GM13976 (cell line): ENCODE measurements around the gene DRD2.

Experiments used
- DNase-seq: peaks from one replicate; pipeline ENCODE4 v3.0.0; 2012; ENCODE audit warnings: low spot score
- in situ Hi-C: fragments of 300-500 bp; cut with MboI; formaldehyde crosslinking; loops from one replicate; pipeline ENCODE4 v1.12.0; 2022; ENCODE audit warnings: low sequenced_read_pairs, mixed read lengths, inconsistent platforms; ENCODE audit not compliant: unreplicated experiment
- TF ChIP-seq, protein P1 (sequence below): IDR thresholded peaks from 2 replicates; pipeline ENCODE4 v1.5.1; 2012; ENCODE audit warnings: borderline replicate concordance, mild to moderate bottlenecking; ENCODE audit not compliant: insufficient read depth; ENCODE audit errors: extremely low read depth, missing control alignments, control extremely low read depth

Gene DRD2

DNA sequence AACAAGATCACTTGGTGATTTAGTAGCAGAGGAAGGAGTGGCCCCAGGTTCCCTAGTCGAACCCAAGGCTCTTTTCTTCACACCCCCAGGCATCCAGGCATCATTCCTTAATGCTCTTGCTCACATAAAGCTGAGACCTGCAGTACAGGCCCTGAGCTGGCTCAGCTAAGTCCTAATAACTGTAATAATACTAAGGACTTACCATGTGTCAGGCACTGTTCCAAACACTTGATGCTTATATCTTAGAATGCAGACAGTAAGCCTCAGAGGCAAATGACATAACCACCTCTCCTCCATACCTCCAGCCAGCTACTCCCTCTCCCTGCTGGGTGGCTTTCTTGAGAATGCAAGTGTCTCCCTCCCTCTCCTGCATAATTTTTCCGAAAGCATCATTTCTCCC, 54.4 kb downstream of the DRD2 start:
- DNase-seq: no peak
- TF ChIP-seq, protein P1, sequence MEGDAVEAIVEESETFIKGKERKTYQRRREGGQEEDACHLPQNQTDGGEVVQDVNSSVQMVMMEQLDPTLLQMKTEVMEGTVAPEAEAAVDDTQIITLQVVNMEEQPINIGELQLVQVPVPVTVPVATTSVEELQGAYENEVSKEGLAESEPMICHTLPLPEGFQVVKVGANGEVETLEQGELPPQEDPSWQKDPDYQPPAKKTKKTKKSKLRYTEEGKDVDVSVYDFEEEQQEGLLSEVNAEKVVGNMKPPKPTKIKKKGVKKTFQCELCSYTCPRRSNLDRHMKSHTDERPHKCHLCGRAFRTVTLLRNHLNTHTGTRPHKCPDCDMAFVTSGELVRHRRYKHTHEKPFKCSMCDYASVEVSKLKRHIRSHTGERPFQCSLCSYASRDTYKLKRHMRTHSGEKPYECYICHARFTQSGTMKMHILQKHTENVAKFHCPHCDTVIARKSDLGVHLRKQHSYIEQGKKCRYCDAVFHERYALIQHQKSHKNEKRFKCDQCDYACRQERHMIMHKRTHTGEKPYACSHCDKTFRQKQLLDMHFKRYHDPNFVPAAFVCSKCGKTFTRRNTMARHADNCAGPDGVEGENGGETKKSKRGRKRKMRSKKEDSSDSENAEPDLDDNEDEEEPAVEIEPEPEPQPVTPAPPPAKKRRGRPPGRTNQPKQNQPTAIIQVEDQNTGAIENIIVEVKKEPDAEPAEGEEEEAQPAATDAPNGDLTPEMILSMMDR: no peak
- in situ Hi-C loops: no loop called here

DNA sequence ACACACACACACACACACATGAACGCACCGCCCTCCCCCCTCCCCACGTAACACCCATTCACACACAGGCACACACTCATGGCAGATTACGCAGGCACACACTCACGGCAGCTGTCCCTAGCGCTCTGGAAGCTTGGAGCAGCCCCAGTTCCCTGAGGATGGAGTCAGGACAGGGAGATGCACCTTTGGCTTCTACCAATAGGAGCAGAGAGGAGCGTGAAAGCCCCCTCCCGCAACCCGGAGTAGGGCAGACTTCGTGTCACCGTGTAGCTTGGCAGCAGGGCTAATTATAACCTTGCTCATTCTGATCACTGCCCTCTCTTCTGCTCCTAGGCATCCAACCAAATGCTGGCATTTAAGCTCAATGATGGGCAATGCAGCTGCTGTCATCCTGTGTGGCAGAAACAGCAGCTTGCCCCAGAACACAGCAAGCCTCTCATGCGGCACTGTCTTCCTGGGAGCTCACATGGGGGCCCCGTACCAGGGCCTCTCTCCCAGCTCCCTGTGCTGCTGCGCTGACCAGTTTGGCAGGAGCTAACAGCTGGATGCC, 55.7 kb downstream of the DRD2 start:
- TF ChIP-seq, protein P1: no peak
- in situ Hi-C loops: no loop called here
- no peak for DNase-seq

DNA sequence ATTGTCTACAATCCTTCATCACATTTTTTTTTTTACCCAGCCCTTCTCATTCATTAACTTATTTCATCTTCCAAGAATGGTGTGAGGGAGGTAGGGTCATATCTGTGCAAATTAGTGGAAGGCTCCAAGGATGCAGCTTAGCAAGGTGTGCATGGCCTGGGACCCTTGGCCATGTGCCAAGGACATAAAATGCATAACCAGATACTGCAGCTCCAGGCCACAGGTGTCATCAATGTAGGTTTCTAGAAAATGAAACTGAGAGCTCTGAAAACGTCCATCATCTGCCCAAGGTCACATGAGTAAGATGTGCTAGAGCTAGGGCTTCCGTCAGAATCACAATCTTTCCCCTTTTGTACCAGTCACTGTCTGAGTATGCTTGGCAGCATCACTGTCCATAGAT, 57.8 kb downstream of the DRD2 start:
- DNase-seq: no peak
- TF ChIP-seq, protein P1: no peak
- in situ Hi-C loops: no loop called here

DNA sequence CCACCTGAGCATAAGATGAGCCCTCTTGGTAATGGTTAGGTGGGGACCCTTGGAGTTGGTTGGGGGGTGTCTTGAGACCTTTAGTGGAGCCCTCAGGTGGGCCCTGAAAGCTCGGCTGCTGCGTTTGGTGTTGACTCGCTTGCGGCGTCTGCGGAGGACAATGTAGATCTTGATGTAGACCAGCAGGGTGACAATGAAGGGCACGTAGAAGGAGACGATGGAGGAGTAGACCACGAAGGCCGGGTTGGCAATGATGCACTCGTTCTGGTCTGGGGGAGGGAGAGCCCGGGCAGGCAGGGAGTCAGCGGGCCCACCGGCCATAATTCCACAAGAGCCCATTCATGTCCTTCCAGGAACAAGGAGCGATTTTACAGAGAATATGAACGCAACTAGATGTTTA, 59.9 kb downstream of the DRD2 start:
- TF ChIP-seq, protein P1: no peak
- DNase-seq: no peak
- in situ Hi-C loops: no loop called here

DNA sequence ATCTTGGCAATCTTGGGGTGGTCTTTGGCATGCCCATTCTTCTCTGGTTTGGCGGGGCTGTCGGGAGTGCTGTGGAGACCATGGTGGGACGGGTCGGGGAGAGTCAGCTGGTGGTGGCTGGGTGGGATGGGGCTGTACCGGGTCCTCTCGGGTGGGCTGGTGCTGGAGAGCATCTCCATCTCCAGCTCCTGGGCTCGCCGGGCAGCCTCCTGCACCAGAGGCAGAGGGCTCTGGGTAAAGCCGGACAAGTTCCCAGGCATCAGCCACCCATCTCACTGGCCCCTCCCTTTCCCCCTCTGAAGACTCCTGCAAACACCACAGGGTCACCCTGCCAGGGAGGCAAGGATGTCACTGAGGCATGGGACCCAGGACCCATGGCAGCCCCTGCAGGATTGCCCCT, 62.5 kb downstream of the DRD2 start:
- DNase-seq: no peak
- TF ChIP-seq, protein P1: no peak

DNA sequence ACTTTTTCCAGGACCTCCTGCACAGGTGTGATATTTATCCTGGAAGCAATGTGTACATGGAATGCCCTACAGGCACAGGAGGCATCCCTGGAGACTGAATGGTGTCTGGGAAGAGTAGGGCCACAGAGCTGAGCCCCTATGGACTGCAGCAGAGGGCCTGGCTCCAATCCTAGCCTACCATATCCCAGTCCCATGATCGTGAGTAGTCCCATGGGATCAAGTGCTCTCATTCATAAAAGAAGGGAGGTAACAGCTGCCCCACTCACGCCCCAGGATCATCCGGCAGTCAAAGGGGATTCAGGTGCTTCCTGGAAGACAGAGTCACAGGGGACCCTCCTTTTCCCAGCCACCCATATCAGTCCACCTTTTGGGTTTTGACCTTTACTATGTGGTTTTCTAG, 63.7 kb downstream of the DRD2 start:
- no peak for DNase-seq
- TF ChIP-seq, protein P1: no peak
- in situ Hi-C loops: no loop called here

More for the DNA sequence above, 62.5 kb downstream of the DRD2 start:
- in situ Hi-C loops: no loop called here

DNA sequence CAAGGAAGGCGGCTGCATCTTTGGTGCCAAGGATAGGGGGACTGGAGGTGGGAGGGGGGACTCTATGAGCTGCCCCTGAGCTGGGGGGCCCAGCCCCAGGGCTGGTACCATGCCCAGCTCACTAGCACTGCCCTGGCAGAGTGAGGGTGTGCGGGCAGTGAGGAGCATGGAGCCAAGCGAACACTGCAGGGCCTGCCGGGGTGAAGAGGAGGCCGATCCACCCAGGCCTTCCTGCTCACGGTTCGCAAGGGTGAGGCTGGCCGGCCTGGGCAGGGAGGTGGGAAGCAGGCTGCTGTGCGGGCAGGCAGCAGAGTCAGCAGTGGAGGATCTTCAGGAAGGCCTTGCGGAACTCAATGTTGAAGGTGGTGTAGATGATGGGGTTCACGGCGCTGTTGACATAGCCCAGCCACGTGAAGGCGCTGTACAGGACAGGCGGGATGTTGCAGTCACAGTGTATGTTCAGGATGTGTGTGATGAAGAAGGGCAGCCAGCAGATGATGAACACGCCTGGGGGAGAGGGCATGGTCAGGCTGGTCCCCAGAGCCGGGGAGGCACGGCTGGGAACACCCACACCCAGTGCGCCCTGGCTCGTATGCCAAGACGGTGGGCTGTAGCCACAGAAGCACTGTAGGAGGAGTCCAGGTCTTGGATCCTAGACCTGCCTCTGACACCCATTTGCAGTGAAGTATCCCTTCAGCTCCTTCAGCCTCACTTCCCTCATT, 64.6 kb downstream of the DRD2 start:
- DNase-seq: no peak
- TF ChIP-seq, protein P1: no peak
- in situ Hi-C loops: no loop called here
